Embryonic facial prominence (tissue), 1 donor: ENCODE data around the gene TINAGL1.

Source experiments
- DNase-seq: peaks from one replicate; pipeline ENCODE4 v3.0.0-alpha.2; 2016; ENCODE audit errors: extremely low spot score

TINAGL1 gene

DNA sequence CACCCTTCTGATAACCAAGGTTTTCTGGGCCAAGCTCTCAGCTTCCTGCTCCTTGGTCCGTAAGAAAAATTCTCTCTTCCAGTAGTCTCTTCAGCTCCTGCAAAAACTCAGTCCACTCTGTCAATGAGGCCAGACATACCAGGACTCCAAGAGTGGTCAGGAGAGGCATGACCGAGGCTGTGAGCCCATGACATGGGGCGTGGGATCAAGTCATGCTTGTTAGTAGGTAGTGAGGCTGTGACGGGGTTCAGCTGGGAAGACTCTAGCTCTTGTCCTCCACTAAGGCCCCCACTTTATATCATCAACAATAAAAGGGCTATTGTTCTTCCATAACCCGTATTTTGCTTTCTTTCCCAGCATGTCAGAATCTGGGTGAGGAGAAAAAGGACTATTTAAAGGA is 31.0 kb downstream of the TINAGL1 start:
- DNase-seq = no peak

DNA sequence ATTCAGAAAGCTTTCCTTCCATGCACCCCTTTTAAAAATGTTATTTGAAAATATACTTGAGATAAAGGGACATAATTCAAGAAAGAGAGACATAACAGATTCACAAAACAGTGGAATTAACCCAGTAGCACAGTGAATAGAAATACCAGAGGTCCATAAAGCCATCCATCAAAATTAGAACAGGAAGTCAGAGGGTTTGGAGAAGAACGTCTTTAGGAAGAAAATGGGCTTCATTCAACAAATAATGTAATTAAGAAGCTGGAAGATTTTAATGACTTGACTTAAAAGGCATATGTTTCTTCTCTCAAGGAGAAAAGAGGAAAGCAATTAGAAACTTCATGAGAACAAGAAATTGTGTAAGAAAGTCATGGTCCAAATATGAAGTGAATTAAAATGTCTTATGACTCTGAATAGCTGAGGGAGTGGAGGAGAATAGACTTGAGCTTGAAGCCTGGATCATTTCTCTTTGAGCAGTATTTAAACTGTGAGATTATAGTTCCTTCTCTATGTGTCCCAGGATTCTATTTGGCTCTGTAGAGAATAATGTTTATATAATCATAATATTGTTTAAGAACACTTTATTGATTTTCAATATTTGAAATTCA is 33.3 kb downstream of the TINAGL1 start:
- no peak for DNase-seq

DNA sequence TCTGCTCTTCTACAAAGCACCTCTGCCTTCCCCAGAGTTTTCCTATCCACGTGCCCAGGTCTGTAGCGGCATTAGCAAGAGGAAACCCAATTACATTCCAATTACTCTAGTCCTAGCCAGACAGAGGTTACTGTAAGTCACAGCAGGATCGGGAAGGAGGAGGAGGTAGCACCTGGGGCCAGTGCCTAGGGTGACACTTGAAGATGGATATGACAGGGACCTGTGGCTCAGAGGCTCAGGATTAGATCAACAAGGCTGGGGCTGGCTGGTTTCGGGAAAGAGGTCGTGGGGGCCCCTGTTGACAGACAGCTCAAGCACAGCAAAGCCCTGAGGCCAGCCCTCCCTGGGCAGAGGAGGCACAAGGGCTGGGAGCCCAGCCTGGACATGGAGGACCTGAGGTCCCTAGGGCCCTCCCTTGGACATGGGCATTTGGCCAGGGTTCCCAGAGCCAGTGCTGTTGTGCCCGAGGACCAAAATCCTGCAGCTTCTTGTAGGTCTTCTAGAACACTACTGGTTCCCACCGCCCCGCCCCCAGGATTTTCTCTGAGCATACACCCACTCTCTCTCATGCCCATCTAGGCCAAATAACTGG is 38.2 kb downstream of the TINAGL1 start:
- no peak for DNase-seq

DNA sequence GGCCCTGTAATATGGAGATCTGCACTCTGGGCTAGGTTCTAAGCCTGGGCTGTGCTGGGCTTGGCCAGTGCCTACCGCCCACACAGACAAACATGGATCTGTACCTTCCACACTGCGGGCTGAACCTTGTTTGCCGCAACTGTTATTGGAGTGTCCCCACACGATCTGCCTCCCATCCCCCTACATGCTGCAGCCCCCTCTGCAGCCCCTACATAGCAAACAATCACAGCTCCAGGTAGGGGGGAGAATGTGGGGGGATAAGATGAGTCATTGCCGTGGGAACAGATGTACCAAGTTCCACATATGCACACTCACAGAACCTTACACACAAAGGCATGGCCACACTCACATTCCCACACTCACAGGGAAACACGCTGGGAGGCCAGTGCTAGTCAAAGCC is 39.1 kb downstream of the TINAGL1 start:
- DNase-seq = no peak

DNA sequence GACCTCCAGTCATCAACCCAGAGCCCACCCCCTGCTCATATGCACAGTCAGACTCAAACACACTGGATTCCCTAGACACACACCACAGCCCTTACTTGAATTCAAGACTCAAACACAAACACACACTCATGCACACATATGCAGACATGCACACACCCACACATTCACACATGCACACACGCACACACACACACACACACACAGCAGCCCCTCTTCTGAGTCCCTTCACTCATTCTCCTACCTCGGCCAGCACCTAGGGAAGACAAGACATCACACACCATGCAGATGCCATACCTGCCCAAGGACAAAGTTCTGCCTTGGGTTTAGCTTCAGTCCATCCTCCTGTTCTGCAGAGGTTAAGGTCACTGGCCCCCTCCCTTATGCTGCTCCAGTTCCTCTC is 39.6 kb downstream of the TINAGL1 start:
- no peak for DNase-seq

DNA sequence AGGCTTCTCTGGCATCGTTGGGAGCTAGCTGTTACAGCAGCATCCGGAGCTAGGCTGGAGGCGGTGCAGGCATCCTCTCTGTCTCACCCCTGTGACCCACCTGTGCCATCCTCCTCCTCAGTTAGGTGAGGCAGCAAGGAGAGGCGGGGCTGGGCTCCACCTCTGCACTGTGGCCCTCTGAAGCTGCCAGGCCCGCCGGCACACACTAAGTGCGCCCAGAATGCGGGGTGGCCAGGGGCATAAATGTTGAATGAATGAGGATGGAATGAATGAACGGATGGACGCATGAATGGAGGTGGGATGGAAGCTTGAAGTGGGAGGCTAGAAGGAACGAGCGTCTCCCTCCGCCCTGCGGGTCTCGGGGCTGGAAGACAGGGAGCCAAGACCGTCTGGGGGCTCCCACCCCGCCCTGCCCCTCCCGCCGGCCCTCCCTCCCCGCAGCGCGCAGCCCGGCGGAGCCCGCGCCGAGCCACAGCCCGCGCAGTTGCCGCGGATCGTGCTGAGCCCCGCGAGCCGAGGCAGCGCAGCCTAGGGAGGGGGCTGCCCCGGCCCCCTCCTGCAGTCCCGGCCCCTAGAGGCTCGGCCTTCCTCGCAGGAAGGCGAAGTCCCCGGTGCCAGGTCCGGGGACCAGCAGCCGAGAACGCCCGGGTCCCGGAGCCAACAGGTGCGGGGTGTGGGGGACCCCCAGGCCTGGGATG is 41.1 kb downstream of the TINAGL1 start, which contains the start of gene HCRTR1:
TSS of gene HCRTR1 (plus strand) at position 472 of the 698 bp plus-strand sequence. CDS start 1,504 bp downstream, outside the sequence.
- DNase-seq = no peak

GRCh38 chr1:31617916-31618746 is 41.8 kb downstream of the TINAGL1 start:
- DNase-seq = peak; percentile 26

DNA sequence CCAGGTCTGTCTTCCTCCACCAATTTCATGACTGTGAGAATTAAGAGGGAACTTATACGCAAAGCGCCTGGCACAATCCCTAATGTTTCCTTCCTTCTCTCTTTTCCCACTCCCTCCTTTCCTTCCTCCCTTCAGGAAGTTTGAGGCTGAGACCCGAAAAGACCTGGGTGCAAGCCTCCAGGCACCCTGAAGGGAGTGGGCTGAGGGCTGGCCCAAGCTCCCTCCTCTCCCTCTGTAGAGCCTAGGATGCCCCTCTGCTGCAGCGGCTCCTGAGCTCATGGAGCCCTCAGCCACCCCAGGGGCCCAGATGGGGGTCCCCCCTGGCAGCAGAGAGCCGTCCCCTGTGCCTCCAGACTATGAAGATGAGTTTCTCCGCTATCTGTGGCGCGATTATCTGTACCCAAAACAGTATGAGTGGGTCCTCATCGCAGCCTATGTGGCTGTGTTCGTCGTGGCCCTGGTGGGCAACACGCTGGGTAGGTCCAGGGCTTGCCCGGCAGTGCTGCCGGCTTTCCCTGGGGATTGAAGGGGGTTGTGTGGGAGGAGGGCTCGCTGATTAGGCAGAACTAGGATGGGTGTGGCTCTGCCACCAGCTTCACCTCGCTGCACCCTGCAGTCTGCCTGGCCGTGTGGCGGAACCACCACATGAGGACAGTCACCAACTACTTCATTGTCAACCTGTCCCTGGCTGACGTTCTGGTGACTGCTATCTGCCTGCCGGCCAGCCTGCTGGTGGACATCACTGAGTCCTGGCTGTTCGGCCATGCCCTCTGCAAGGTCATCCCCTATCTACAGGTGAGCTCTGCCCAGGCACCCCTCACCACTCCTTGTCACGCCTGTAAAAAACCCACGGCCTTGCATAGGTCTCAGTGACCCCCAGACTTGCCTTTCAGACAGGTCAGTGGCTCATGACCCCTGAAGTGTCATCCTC is 42.9 kb downstream of the TINAGL1 start:
- DNase-seq = no peak

- DNase-seq = no peak
These were observed 44.5 kb downstream of the TINAGL1 start for GRCh38 chr1:31620631-31621497.

DNA sequence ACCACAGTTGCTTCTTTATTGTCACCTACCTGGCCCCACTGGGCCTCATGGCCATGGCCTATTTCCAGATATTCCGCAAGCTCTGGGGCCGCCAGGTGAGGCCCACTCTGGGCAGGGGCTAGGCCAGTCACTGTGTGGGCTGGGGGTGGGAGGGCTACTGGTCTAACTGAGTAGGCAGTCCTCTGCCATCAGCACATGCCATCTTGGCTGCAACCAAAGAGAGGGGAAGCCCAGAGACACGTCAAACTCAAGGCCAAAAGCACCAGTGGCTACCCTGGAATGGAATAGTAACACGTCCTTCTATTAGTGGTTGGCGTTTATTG is 45.1 kb downstream of the TINAGL1 start:
- DNase-seq = no peak

DNA sequence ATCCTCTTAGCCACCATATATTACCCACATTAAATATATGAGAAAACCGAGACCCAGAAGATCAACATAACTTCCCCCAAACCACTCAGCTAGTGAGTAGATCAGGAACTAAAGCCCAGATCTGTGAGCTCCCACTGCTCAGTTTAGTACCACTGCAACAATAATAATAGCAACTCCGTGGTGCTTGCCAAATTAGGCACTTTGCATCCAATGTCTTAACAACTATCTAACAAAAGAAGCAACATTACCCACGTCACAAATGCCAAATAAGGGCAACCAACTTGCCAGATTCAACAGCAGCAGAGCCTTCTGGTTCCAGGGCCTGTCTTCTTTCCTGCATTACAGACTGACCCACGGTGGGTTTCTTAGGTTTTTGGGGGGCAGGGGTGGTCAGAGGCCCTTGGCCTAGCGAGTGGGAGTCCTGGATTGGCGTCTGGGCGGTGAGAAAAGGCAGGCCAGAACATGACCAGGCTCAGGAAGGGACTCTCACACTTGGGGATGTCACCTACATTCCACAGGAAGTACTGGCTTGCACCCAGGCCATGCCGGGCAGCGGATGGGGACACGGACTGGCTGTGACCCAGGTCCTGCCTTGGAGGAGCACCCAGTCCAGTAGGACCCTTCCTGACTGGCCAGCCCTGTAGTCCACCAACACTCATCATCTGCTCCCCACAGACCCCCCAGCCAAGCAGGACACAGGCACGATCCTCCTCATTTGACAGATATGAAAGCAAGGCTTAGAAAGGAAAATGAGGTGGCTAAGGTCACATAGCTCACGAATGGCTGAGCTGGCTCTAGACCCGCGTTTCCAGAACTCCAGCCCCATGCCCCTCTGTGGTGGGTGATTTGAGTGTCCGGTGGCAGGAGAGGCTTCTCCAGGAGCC is 45.8 kb downstream of the TINAGL1 start:
- no peak for DNase-seq

DNA sequence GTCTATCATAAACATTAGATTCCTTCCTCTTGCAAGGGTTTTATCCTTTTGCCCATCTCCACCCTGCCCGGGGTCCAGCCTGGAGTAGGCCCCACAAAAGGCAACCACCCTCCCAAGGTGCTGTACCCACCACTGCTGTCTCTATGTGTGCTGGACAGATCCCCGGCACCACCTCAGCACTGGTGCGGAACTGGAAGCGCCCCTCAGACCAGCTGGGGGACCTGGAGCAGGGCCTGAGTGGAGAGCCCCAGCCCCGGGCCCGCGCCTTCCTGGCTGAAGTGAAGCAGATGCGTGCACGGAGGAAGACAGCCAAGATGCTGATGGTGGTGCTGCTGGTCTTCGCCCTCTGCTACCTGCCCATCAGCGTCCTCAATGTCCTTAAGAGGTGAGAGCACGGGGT is 47.0 kb downstream of the TINAGL1 start:
- no peak for DNase-seq

DNA sequence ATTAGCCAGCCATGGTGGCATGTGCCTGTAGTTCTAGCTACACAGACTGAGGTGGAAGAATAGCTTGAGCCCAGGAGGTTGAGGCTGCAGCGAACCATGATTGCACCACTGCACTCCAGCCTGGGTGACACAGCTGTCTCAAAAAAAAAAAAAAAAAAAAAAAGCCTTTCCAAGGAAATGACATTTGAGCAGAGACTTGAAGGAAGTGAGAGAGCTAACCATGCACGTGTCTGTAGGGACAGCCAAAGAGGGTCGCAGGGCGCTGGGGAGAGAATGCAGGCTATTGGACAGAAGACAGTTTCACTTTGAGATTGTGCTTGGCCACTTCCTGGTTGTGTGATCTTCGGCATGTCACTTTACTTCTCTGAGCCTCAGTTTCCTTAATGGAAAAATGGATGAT is 48.0 kb downstream of the TINAGL1 start:
- DNase-seq = no peak

- no peak for DNase-seq
These were observed 48.6 kb downstream of the TINAGL1 start for GRCh38 chr1:31624731-31625514.

DNA sequence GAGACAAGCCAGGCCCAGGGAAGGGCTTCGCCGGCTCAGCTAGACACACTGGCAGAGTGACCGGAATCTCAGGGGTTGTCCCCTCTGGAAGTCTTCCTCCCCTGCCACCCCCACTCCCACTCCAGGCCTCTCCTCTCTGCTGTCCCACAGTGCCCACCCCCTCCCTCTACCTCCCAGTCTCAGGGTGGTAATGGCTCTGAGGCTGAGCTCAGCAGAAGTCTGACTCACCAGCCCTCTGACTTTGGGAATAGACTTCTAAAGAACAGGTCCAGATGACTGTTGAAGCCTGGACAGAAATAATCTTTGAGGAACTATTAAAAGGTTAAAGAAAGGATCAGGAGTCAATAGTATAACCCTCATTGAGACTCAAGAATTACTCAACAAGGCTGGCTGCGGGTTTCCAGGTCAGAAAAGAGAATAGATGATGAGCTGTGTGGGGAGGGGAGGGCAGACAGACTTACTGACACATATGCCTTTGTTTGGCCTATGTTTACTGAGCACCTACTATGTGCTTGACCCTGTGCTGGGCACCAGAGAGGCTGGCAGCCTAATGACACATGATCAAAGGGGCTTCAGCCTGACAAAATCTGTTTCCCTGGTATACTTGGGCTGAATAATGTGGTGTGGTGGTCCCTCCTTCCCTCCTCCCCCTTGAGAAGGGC is 49.4 kb downstream of the TINAGL1 start:
- no peak for DNase-seq

DNA sequence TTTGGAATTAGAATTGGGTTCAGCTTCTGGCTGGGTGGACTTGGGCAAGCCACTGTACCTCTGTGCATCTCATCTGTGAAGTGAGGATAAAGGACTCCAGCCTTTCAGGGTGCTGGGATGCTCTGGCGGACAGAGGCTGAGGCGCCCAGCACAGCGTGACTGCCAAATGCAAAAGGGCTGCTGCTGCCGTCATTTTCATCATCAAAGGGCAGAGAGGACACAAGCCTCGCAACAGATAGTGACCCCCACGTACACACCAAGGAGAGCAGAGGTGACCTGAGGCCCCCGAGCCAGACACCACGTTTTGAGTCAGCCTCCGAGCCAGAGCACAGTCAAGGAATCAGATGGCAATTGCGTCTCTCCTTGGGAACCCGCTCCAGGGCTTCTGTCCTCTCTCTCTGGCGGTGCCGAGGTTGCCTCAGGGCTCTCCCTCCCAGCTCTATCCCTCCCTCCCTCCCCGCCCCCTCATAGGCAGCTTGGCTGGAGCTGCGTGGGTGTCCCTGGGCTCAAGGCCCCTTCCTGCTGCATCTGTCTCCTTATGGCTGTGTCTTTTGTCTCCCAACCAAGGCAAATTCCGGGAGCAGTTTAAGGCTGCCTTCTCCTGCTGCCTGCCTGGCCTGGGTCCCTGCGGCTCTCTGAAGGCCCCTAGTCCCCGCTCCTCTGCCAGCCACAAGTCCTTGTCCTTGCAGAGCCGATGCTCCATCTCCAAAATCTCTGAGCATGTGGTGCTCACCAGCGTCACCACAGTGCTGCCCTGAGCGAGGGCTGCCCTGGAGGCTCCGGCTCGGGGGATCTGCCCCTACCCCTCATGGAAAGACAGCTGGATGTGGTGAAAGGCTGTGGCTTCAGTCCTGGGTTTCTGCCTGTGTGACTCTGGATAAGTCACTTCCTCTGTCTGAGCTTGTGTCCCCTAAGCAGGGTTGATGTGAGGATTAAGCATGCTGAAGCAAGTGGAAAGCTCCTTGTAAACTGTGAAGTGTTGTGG is 50.2 kb downstream of the TINAGL1 start:
- DNase-seq = no peak
